HCT116 (cell line): ENCODE results near the gene IGFBP6. TPM values are rescaled to one million over a fixed set of nuclear protein-coding genes. Genes with fewer than 3 reads are reported as not detected.

Experiments used
- ATAC-seq: fragments of 200-7000 bp; cut with Tn5 transposase; 2 replicates; pipeline ENCODE4 v1.9.1; 2020; ENCODE audit warnings: mild to moderate bottlenecking, moderate library complexity
- BruUV-seq: library from RNA; stranded (reverse); fragments of 400-500 nt; replicated peaks from 2 replicates; lab custom pipeline; 2021; lab: Mats Ljungman, UMichigan
- CTCF ChIA-PET: fragments of 300-600 bp; sonication (Branson Sonifier 250); formaldehyde crosslinking; loops from one replicate; lab custom pipeline; 2021; ENCODE audit warnings: antibody characterized with exemption; lab: Charles Lee
- POLR2A ChIA-PET: fragments of 300-600, 350-600 bp; sonication (Branson Sonifier 250); formaldehyde crosslinking; loops from one replicate; lab custom pipeline; 2021; ENCODE audit warnings: antibody characterized with exemption; lab: Charles Lee
- RAD21 ChIA-PET, 2 experiments: fragments of 300-600 bp; sonication (Branson Sonifier 250); formaldehyde crosslinking; loops; one replicate each; lab custom pipeline; 2023; ENCODE audit warnings: low total read pairs in 2 of 2; ENCODE audit not compliant: uncharacterized antibody in 2 of 2, unreplicated experiment in 2 of 2, low non-redundant PET in 1 of 2; lab: Charles Lee
- DNase-seq: peaks from one replicate; pipeline ENCODE4 v3.0.0-alpha.2; 2010; ENCODE audit warnings: low read depth, low spot score
- H2AFZ ChIP-seq: fragments of 200-600 bp; shearing (Covaris generic), sonication (generic); 2 replicates; pipeline ENCODE4 v1.6.1; 2017; ENCODE audit warnings: low read depth, mixed run types, mixed read lengths, antibody characterized with exemption, low read length; ENCODE audit not compliant: poor library complexity, severe bottlenecking
- H3K27ac ChIP-seq: 2 replicates; pipeline ENCODE4 v1.5.1; 2012; ENCODE audit warnings: low read depth, low read length
- H3K27me3 ChIP-seq: fragments of 200-600 bp; sonication (generic); 2 replicates; pipeline ENCODE4 v1.6.1; 2016; ENCODE audit warnings: mixed run types, low read length, mixed read lengths; ENCODE audit not compliant: insufficient read depth
- H3K36me3 ChIP-seq, 2 experiments: fragments of 200-500 bp in 1 of 2; fragments of 200-600 bp in 1 of 2; sonication (Bioruptor generic) in 1 of 2; sonication (generic) in 1 of 2; 2 replicates each; pipeline versions ENCODE4 v1.5.1 to v1.6.1; 2014 to 2016; ENCODE audit warnings: low read length in 2 of 2, inconsistent platforms in 1 of 2, mixed read lengths in 1 of 2, mixed run types in 1 of 2; ENCODE audit not compliant: insufficient read depth in 2 of 2, control insufficient read depth in 1 of 2
- H3K4me1 ChIP-seq, 2 experiments: fragments of 200-600 bp in 1 of 2; sonication (generic) in 1 of 2; 2 replicates each; pipeline versions ENCODE4 v1.5.1 to v1.6.1; 2012 to 2017; ENCODE audit warnings: low read length in 2 of 2, inconsistent platforms in 1 of 2, mild to moderate bottlenecking in 1 of 2, mixed read lengths in 1 of 2, mixed run types in 1 of 2, moderate library complexity in 1 of 2; ENCODE audit not compliant: insufficient read depth in 2 of 2, control insufficient read depth in 1 of 2
- H3K4me2 ChIP-seq: fragments of 200-600 bp; sonication (generic); 2 replicates; pipeline ENCODE4 v1.6.1; 2017; ENCODE audit warnings: mixed run types, low read length, mixed read lengths
- H3K4me3 ChIP-seq, 2 experiments: fragments of 200-600 bp in 1 of 2; sonication (generic) in 1 of 2; replicated peaks in 1 of 2; 2 replicates each; pipeline ENCODE4 v1.5.1; 2011 to 2016; ENCODE audit warnings: low read length in 2 of 2, control low read depth in 1 of 2, low read depth in 1 of 2, mild to moderate bottlenecking in 1 of 2, mixed read lengths in 1 of 2, mixed run types in 1 of 2
- H3K79me2 ChIP-seq: fragments of 200-600 bp; sonication (generic); 2 replicates; pipeline ENCODE4 v1.6.1; 2017; ENCODE audit warnings: mild to moderate bottlenecking, mixed run types, low read length, moderate library complexity, mixed read lengths; ENCODE audit not compliant: insufficient read depth
- H3K9ac ChIP-seq: fragments of 200-600 bp; sonication (generic); 2 replicates; pipeline ENCODE4 v1.6.1; 2016; ENCODE audit warnings: low read length, mixed read lengths
- H3K9me2 ChIP-seq: fragments of 200-600 bp; sonication (generic), shearing (Covaris generic); 2 replicates; pipeline ENCODE4 v1.6.1; 2017; ENCODE audit warnings: mixed run types, mild to moderate bottlenecking, moderate library complexity; ENCODE audit not compliant: insufficient read depth
- H3K9me3 ChIP-seq, 2 experiments: fragments of 200-500 bp in 1 of 2; fragments of 200-600 bp in 1 of 2; sonication (Bioruptor generic) in 1 of 2; sonication (generic) in 1 of 2; 2 replicates each; pipeline ENCODE4 v1.6.1; 2014 to 2017; ENCODE audit warnings: low read length in 2 of 2, mixed read lengths in 2 of 2, inconsistent platforms in 1 of 2, low read depth in 1 of 2, mild to moderate bottlenecking in 1 of 2, mixed run types in 1 of 2, moderate library complexity in 1 of 2; ENCODE audit not compliant: control insufficient read depth in 1 of 2, insufficient read depth in 1 of 2
- H4K20me1 ChIP-seq: fragments of 200-600 bp; sonication (generic), shearing (Covaris generic); 2 replicates; pipeline ENCODE4 v1.6.1; 2017; ENCODE audit warnings: mixed run types, mild to moderate bottlenecking, moderate library complexity; ENCODE audit not compliant: insufficient read depth
- CEBPB ChIP-seq: IDR thresholded peaks from 2 replicates; pipeline ENCODE4 v1.6.1; 2012; ENCODE audit warnings: low read depth
- EZH2phosphoT487 ChIP-seq: fragments of 200-600 bp; IDR thresholded peaks from 2 replicates; pipeline ENCODE4 v1.6.1; 2018; ENCODE audit warnings: antibody characterized with exemption, borderline replicate concordance
- FOSL1 ChIP-seq: IDR thresholded peaks from 2 replicates; pipeline ENCODE4 v1.6.1; 2012; ENCODE audit warnings: low read depth
- JUND ChIP-seq: IDR thresholded peaks from 2 replicates; pipeline ENCODE4 v1.6.1; 2012
- SIN3A ChIP-seq: IDR thresholded peaks from 2 replicates; pipeline ENCODE4 v1.6.1; 2012; ENCODE audit warnings: low read depth
- intact Hi-C: fragments of 100-400 bp; cut with micrococcal nuclease; formaldehyde crosslinking; loops from 2 replicates; pipeline ENCODE4 v1.10.0; 2022
- total RNA-seq: library from RNA; stranded (reverse); gene quantifications from one replicate; pipeline ENCODE4 v1.2.1, GENCODE V29; 2021; ENCODE audit not compliant: unreplicated experiment
- TF ChIP-seq, protein P1 (sequence below): IDR thresholded peaks from 2 replicates; pipeline ENCODE4 v1.6.1; 2011; ENCODE audit warnings: mild to moderate bottlenecking, low read length, moderate library complexity; ENCODE audit not compliant: insufficient replicate concordance; ENCODE audit errors: extremely low read depth
- TF ChIP-seq, protein P2 (sequence below): IDR thresholded peaks from 2 replicates; pipeline ENCODE4 v1.6.1; 2012; ENCODE audit warnings: low read depth
- TF ChIP-seq, protein P3 (sequence below), 3 experiments: fragments of 200-600 bp in 1 of 3; sonication (generic) in 1 of 3; IDR thresholded peaks in 2 of 3; conservative IDR thresholded peaks in 1 of 3; 2 replicates each; pipeline ENCODE4 v1.5.1; 2012 to 2017; ENCODE audit warnings: low read depth in 2 of 3, low read length in 2 of 3, antibody characterized with exemption in 1 of 3, borderline replicate concordance in 1 of 3, control low read depth in 1 of 3, mild to moderate bottlenecking in 1 of 3, mixed read lengths in 1 of 3, mixed run types in 1 of 3, moderate library complexity in 1 of 3; ENCODE audit not compliant: insufficient read depth in 1 of 3

The IGFBP6 gene
- total RNA-seq, 1 experiment from 2014 or later = 83.4 TPM

DNA sequence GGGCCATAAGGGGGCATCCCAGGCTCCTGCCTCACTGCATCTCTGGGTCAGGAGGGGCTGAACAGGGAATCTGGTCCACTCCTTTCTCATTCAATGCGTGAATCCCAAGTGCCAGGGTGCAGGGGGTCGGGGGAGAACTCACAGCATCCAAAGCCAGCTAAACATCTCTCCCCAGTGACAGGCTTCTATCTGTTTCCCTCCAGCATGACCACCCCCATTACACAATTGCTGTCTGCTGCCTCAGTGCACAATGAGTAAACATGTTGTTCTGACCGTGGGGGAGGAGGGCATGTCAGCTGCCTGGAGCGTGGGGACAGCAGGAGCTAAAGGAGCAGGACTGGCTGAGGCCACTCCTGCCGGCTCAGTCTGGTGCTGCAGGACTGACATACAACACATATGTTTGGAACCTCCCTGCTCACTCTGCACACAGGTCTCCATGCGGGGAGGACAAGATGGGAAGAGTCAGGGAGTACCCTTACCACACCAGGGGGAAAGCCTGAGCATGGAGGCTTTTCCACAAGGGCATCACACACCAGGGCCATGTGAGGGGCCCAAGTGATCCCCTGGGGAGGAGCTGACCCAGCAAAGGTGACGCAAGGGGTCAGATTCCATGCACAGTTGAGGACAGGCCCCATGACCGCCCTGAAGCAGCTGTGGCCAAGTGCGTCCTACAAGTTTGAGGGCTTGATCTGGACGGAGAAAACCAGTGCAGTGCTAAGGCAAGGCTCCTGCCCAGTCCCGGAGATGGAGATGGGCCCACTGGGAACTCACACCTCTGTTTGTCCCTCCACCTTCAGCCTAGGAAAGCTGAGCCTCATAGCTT lies 46.2 kb upstream of the IGFBP6 start:
- RAD21 ChIA-PET = interaction anchor here in 1 of 2 experiments (0.6 to 1.3 kb wide), 2 partner anchors 47 to 66 kb away, joined by 3 read pairs; partner anchors contain the start of gene IGFBP6
- Histone ChIP-seq H3K27ac (peak overlapping the region; percentile 91; the same call in 1 of the 2 replicates), H3K79me2 (peaks cover 23% of the 10 kb centered on the region; the same call in 1 of the 2 replicates)

More for the DNA sequence above, 46.2 kb upstream of the IGFBP6 start:
- Histone ChIP-seq H3K4me1 (peaks cover 59 to 84% of the 10 kb centered on the region in 2 experiments), H3K9me2 (no peaks in the 10 kb centered on the region), H3K4me2 (peak overlapping the region; percentile 97), H2AFZ (no peak overlapping the region), H3K27me3 (no peaks in the 10 kb centered on the region), H3K36me3 (no peaks in the 10 kb centered on the region), H3K9ac (peak overlapping the region; percentile 75), H3K4me3 (peak overlapping the region; percentile 53 to 59), H4K20me1 (no peaks in the 10 kb centered on the region), H3K9me3 (no peaks in the 10 kb centered on the region)
- DNase-seq (no peak), ATAC-seq (no peak)
- POLR2A ChIA-PET = interaction anchor here (0.9 kb wide), 1 partner anchor 30 kb away, joined by 3 read pairs; no protein-coding TSS in a partner anchor
- BruUV-seq = no TSS peak
- TF ChIP-seq SIN3A = no peak
- no peak for TF ChIP-seq EZH2phosphoT487
- TF ChIP-seq FOSL1 = no peak
- TF ChIP-seq, protein P1, sequence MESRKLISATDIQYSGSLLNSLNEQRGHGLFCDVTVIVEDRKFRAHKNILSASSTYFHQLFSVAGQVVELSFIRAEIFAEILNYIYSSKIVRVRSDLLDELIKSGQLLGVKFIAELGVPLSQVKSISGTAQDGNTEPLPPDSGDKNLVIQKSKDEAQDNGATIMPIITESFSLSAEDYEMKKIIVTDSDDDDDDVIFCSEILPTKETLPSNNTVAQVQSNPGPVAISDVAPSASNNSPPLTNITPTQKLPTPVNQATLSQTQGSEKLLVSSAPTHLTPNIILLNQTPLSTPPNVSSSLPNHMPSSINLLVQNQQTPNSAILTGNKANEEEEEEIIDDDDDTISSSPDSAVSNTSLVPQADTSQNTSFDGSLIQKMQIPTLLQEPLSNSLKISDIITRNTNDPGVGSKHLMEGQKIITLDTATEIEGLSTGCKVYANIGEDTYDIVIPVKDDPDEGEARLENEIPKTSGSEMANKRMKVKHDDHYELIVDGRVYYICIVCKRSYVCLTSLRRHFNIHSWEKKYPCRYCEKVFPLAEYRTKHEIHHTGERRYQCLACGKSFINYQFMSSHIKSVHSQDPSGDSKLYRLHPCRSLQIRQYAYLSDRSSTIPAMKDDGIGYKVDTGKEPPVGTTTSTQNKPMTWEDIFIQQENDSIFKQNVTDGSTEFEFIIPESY = no peak
- TF ChIP-seq, protein P2, sequence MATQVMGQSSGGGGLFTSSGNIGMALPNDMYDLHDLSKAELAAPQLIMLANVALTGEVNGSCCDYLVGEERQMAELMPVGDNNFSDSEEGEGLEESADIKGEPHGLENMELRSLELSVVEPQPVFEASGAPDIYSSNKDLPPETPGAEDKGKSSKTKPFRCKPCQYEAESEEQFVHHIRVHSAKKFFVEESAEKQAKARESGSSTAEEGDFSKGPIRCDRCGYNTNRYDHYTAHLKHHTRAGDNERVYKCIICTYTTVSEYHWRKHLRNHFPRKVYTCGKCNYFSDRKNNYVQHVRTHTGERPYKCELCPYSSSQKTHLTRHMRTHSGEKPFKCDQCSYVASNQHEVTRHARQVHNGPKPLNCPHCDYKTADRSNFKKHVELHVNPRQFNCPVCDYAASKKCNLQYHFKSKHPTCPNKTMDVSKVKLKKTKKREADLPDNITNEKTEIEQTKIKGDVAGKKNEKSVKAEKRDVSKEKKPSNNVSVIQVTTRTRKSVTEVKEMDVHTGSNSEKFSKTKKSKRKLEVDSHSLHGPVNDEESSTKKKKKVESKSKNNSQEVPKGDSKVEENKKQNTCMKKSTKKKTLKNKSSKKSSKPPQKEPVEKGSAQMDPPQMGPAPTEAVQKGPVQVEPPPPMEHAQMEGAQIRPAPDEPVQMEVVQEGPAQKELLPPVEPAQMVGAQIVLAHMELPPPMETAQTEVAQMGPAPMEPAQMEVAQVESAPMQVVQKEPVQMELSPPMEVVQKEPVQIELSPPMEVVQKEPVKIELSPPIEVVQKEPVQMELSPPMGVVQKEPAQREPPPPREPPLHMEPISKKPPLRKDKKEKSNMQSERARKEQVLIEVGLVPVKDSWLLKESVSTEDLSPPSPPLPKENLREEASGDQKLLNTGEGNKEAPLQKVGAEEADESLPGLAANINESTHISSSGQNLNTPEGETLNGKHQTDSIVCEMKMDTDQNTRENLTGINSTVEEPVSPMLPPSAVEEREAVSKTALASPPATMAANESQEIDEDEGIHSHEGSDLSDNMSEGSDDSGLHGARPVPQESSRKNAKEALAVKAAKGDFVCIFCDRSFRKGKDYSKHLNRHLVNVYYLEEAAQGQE = no peak
- TF ChIP-seq, protein P3, sequence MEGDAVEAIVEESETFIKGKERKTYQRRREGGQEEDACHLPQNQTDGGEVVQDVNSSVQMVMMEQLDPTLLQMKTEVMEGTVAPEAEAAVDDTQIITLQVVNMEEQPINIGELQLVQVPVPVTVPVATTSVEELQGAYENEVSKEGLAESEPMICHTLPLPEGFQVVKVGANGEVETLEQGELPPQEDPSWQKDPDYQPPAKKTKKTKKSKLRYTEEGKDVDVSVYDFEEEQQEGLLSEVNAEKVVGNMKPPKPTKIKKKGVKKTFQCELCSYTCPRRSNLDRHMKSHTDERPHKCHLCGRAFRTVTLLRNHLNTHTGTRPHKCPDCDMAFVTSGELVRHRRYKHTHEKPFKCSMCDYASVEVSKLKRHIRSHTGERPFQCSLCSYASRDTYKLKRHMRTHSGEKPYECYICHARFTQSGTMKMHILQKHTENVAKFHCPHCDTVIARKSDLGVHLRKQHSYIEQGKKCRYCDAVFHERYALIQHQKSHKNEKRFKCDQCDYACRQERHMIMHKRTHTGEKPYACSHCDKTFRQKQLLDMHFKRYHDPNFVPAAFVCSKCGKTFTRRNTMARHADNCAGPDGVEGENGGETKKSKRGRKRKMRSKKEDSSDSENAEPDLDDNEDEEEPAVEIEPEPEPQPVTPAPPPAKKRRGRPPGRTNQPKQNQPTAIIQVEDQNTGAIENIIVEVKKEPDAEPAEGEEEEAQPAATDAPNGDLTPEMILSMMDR (IDR thresholded peaks at IDR 0.05 in 2 of 3, conservative IDR thresholded peaks at IDR 0.05 in 1 of 3; ENCODE audit: borderline replicate concordance in 1 of 3, insufficient read depth in 1 of 3, low read depth in 2 of 3, low read length in 2 of 3) = no peak
- no peak for TF ChIP-seq JUND
- TF ChIP-seq CEBPB = no peak
- CTCF ChIA-PET = interaction anchor here (0.7 to 2.0 kb wide), 4 partner anchors 9 to 166 kb away, joined by 3 to 5 read pairs (median 4); no protein-coding TSS in a partner anchor
- intact Hi-C loops = no loop called here
